IMR-90 (cell line): ENCODE data around the gene BAZ1A. TPM values are rescaled to one million over a fixed set of nuclear protein-coding genes. Genes with fewer than 3 reads are reported as not detected.

ENCODE experiments used
- ATAC-seq: fragments of 200-7000 bp; cut with Tn5 transposase; 2 replicates; pipeline ENCODE4 v1.9.1; 2020; ENCODE audit warnings: low read depth, mild to moderate bottlenecking, moderate library complexity
- BruUV-seq: library from RNA; stranded (reverse); fragments of 400-500 nt; replicated peaks from 2 replicates; lab custom pipeline; 2021; lab: Mats Ljungman, UMichigan
- CTCF ChIA-PET: fragments of 300-600 bp; formaldehyde crosslinking; extraction: SDS; loops from one replicate; lab custom pipeline; 2021; ENCODE audit warnings: antibody characterized with exemption; lab: Yijun Ruan, JAX
- POLR2A ChIA-PET: fragments of 300-600 bp; sonication (Branson Sonifier 250); formaldehyde crosslinking; loops from one replicate; lab custom pipeline; 2022; ENCODE audit warnings: antibody characterized with exemption; ENCODE audit not compliant: unreplicated experiment; lab: Charles Lee
- DNase-seq: peaks from one replicate; pipeline ENCODE4 v3.0.0; 2013
- H2AFZ ChIP-seq: replicated peaks from 2 replicates; pipeline ENCODE3; 2013; ENCODE audit warnings: low read length, mild to moderate bottlenecking; ENCODE audit not compliant: poor library complexity
- H2AK5ac ChIP-seq: 2 replicates; pipeline ENCODE4 v1.6.1; 2013; ENCODE audit warnings: low read depth, low read length, inconsistent platforms
- H2AK9ac ChIP-seq: replicated peaks from 2 replicates; pipeline ENCODE3; 2013; ENCODE audit warnings: mild to moderate bottlenecking, low read depth, low read length, moderate library complexity; ENCODE audit not compliant: poor library complexity
- H2BK120ac ChIP-seq: 2 replicates; pipeline ENCODE4 v1.6.1; 2013; ENCODE audit warnings: low read depth, low read length, inconsistent platforms
- H2BK15ac ChIP-seq: 3 replicates; pipeline ENCODE4 v1.6.1; 2013; ENCODE audit warnings: low read depth, low read length, inconsistent platforms
- H2BK20ac ChIP-seq: 2 replicates; pipeline ENCODE4 v1.6.1; 2013; ENCODE audit warnings: low read depth, mild to moderate bottlenecking, inconsistent platforms, low read length, moderate library complexity
- H2BK5ac ChIP-seq: 2 replicates; pipeline ENCODE4 v1.6.1; 2013; ENCODE audit warnings: mild to moderate bottlenecking, low read depth, low read length, inconsistent platforms; ENCODE audit not compliant: poor library complexity, severe bottlenecking
- H3K14ac ChIP-seq: replicated peaks from 2 replicates; pipeline ENCODE4 v1.6.1; 2013; ENCODE audit warnings: low read depth, low read length, inconsistent platforms
- H3K18ac ChIP-seq: 2 replicates; pipeline ENCODE4 v1.6.1; 2013; ENCODE audit warnings: low read depth, low read length, control low read depth
- H3K23ac ChIP-seq: 2 replicates; pipeline ENCODE4 v1.6.1; 2013; ENCODE audit warnings: low read depth, low read length, inconsistent platforms
- H3K27ac ChIP-seq: 2 replicates; pipeline ENCODE4 v1.5.1; 2013; ENCODE audit warnings: mild to moderate bottlenecking, control low read depth, low read length; ENCODE audit not compliant: insufficient read depth
- H3K27me3 ChIP-seq: 2 replicates; pipeline ENCODE4 v1.6.1; 2013; ENCODE audit warnings: low read length; ENCODE audit not compliant: control insufficient read depth, insufficient read depth
- H3K36me3 ChIP-seq: 2 replicates; pipeline ENCODE4 v1.6.1; 2013; ENCODE audit warnings: low read length, mixed read lengths; ENCODE audit not compliant: control insufficient read depth, insufficient read depth
- H3K4ac ChIP-seq: 2 replicates; pipeline ENCODE4 v1.6.1; 2013; ENCODE audit warnings: low read depth, low read length, inconsistent platforms
- H3K4me1 ChIP-seq: 2 replicates; pipeline ENCODE4 v1.6.1; 2013; ENCODE audit warnings: low read length, mixed read lengths; ENCODE audit not compliant: control insufficient read depth, insufficient read depth
- H3K4me2 ChIP-seq: 2 replicates; pipeline ENCODE4 v1.6.1; 2013; ENCODE audit warnings: low read depth, mild to moderate bottlenecking, control low read depth, low read length, moderate library complexity
- H3K4me3 ChIP-seq: 2 replicates; pipeline ENCODE4 v1.5.1; 2013; ENCODE audit warnings: low read depth, mild to moderate bottlenecking, control low read depth, low read length, moderate library complexity; ENCODE audit not compliant: insufficient read depth
- H3K56ac ChIP-seq: 2 replicates; pipeline ENCODE4 v1.6.1; 2013; ENCODE audit warnings: low read length, inconsistent platforms; ENCODE audit not compliant: insufficient read depth; ENCODE audit errors: extremely low read depth
- H3K79me1 ChIP-seq, 2 experiments: 2 replicates each; pipeline ENCODE4 v1.6.1; 2013; ENCODE audit warnings: low read length in 2 of 2, inconsistent platforms in 1 of 2, low read depth in 1 of 2
- H3K9ac ChIP-seq: 2 replicates; pipeline ENCODE4 v1.6.1; 2013; ENCODE audit warnings: low read depth, low read length, control low read depth
- H3K9me1 ChIP-seq: 2 replicates; pipeline ENCODE4 v1.6.1; 2013; ENCODE audit warnings: low read length, inconsistent platforms; ENCODE audit not compliant: insufficient read depth
- H3K9me3 ChIP-seq: 2 replicates; pipeline ENCODE4 v1.6.1; 2013; ENCODE audit warnings: low read length; ENCODE audit not compliant: control insufficient read depth, insufficient read depth
- H4K20me1 ChIP-seq: 2 replicates; pipeline ENCODE4 v1.6.1; 2013; ENCODE audit warnings: low read length, inconsistent platforms; ENCODE audit not compliant: insufficient read depth
- H4K5ac ChIP-seq: 2 replicates; pipeline ENCODE4 v1.6.1; 2013; ENCODE audit warnings: mild to moderate bottlenecking, low read depth, low read length, control low read depth
- H4K8ac ChIP-seq, 2 experiments: 2 replicates each; pipeline ENCODE4 v1.6.1; 2013; ENCODE audit warnings: low read depth in 2 of 2, low read length in 2 of 2, control low read depth in 1 of 2, inconsistent platforms in 1 of 2
- H4K91ac ChIP-seq: 2 replicates; pipeline ENCODE4 v1.6.1; 2013; ENCODE audit warnings: low read depth, low read length, inconsistent platforms; ENCODE audit not compliant: insufficient read depth
- CEBPB ChIP-seq: IDR thresholded peaks from 2 replicates; pipeline ENCODE4 v1.6.1; 2012; ENCODE audit warnings: low read depth, low read length, improper control_type of control experiment
- MXI1 ChIP-seq: IDR thresholded peaks from 2 replicates; pipeline ENCODE4 v1.6.1; 2012; ENCODE audit warnings: low read depth, mild to moderate bottlenecking, low read length, moderate library complexity, borderline replicate concordance
- NFE2L2 ChIP-seq: fragments of 150-350 bp; IDR thresholded peaks from 2 replicates; pipeline ENCODE4 v1.6.1; 2016; ENCODE audit warnings: low read depth, mild to moderate bottlenecking, low read length
- RCOR1 ChIP-seq: IDR thresholded peaks from 2 replicates; pipeline ENCODE4 v1.6.1; 2012; ENCODE audit warnings: mild to moderate bottlenecking, low read length, improper control_type of control experiment; ENCODE audit not compliant: insufficient replicate concordance
- RFX5 ChIP-seq: IDR thresholded peaks from 2 replicates; pipeline ENCODE4 v1.8.0; 2012; ENCODE audit warnings: low read depth, mild to moderate bottlenecking, low read length, moderate library complexity
- WGBS, 2 experiments: methylation state at CpG; one replicate each; pipeline versions ENCODE4 v1.1.5 to v1.1.7; 2013; ENCODE audit warnings: missing lambda C conversion rate in 2 of 2; ENCODE audit not compliant: insufficient read length in 1 of 2; ENCODE audit errors: extremely low coverage in 2 of 2; 5-methylcytosine and 5-hydroxymethylcytosine counted together
- dilution Hi-C: fragments of 300-500 bp; cut with HindIII; formaldehyde crosslinking; loops from one replicate; pipeline ENCODE4 v1.14.3; 2018; ENCODE audit warnings: low sequenced_read_pairs; ENCODE audit not compliant: unreplicated experiment
- in situ Hi-C: fragments of 300-500 bp; cut with MboI; formaldehyde crosslinking; loops from 3 replicates; pipeline ENCODE4 v1.14.3; 2019; ENCODE audit warnings: low sequenced_read_pairs, inconsistent platforms, mixed read lengths
- intact Hi-C: fragments of 100-400 bp; cut with micrococcal nuclease; formaldehyde crosslinking; loops from 2 replicates; pipeline ENCODE4 v1.10.0; 2022
- polyA plus RNA-seq, 3 experiments: library from polyadenylated mRNA; depleted of rRNA; stranded (reverse); fragments of >200 nt; gene quantifications; 2 replicates each; pipeline ENCODE4 v1.2.3, GENCODE V29; 2012; ENCODE audit warnings: low replicate concordance in 1 of 3
- total RNA-seq: library from RNA; depleted of rRNA; stranded (reverse); fragments of >200 nt; gene quantifications from 2 replicates; pipeline ENCODE4 v1.2.3, GENCODE V29; 2012
- TF ChIP-seq, protein P1 (sequence below): fragments of 150-350 bp; IDR thresholded peaks from 2 replicates; pipeline ENCODE4 v1.6.1; 2017; ENCODE audit warnings: mild to moderate bottlenecking, antibody characterized with exemption, low read length, low read depth

Gene BAZ1A
- total and polyA plus RNA-seq, 2 of the 4 experiments (the other 2 are of a cell fraction), result 15.3 to 23.8 TPM

DNA sequence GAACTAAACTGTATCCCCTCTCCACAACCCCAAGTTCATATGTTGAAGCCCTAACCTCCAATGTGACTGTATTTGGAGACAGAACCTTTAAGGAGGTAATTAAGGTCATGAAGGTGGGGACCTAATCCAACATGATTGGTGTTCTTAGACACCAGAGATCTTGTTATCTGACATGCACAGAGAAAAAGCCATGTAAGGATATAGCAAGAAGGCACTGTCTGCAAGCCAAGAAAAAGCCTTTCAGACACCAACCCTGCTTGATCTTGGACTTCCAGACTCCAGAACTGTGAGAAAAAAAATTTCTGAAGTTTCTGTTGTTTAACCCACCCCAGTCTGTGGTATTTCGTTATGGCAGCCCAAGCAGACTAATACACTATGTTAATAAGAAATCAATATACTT lies 98.5 kb downstream of the BAZ1A start:
- Histone ChIP-seq H4K91ac (no peak overlapping the region), H2BK120ac (no peak overlapping the region), H2AK5ac (no peak overlapping the region), H3K9ac (no peak overlapping the region), H2BK5ac (no peak overlapping the region), H3K14ac (no peak overlapping the region), H3K27ac (no peak overlapping the region), H3K4ac (no peak overlapping the region), H3K27me3 (no peaks in the 10 kb centered on the region), H3K23ac (no peak overlapping the region), H3K4me1 (peaks cover 2% of the 10 kb centered on the region; the same call in 1 of the 2 replicates), H2AFZ (no peak overlapping the region), H3K36me3 (peaks cover 13% of the 10 kb centered on the region), H3K4me3 (no peak overlapping the region), H2AK9ac (no peak overlapping the region), H2BK20ac (no peak overlapping the region), H3K56ac (no peak overlapping the region), H4K5ac (no peak overlapping the region), H3K79me1 (peaks cover 10 to 14% of the 10 kb centered on the region in 2 experiments), H3K18ac (no peak overlapping the region), H3K4me2 (no peak overlapping the region), H4K20me1 (no peaks in the 10 kb centered on the region), H3K9me3 (no peaks in the 10 kb centered on the region), H3K9me1 (0 out of 2 replicates have a peak, but pooled peaks cover 5% of the 10 kb centered on the region), H2BK15ac (no peak overlapping the region), H4K8ac (no peak overlapping the region)
- ChIA-PET POLR2A (no interaction called here), CTCF (no interaction called here)
- ATAC-seq, result no peak
- no peak for DNase-seq
- dilution Hi-C loops, result no loop called here
- in situ Hi-C loops, result no loop called here
- no peak for TF ChIP-seq RCOR1
- TF ChIP-seq, protein P1, sequence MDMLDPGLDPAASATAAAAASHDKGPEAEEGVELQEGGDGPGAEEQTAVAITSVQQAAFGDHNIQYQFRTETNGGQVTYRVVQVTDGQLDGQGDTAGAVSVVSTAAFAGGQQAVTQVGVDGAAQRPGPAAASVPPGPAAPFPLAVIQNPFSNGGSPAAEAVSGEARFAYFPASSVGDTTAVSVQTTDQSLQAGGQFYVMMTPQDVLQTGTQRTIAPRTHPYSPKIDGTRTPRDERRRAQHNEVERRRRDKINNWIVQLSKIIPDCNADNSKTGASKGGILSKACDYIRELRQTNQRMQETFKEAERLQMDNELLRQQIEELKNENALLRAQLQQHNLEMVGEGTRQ, result no peak
- TF ChIP-seq CEBPB, result no peak
- TF ChIP-seq MXI1, result no peak
- TF ChIP-seq RFX5, result no peak
- TF ChIP-seq NFE2L2, result no peak
- intact Hi-C loops, result no loop called here
- no CpG with 5 or more reads among the region's 1 CpG for WGBS, 2 experiments
- BruUV-seq, result no TSS peak
